Dedifferentiated amniotic fluid mesenchymal stem cell (primary cell): ENCODE results near the gene PPFIA2.

Source experiments
- DNase-seq: peaks from one replicate; pipeline ENCODE4 v3.0.0-alpha.2; 2016; ENCODE audit errors: extremely low spot score

PPFIA2 gene

DNA sequence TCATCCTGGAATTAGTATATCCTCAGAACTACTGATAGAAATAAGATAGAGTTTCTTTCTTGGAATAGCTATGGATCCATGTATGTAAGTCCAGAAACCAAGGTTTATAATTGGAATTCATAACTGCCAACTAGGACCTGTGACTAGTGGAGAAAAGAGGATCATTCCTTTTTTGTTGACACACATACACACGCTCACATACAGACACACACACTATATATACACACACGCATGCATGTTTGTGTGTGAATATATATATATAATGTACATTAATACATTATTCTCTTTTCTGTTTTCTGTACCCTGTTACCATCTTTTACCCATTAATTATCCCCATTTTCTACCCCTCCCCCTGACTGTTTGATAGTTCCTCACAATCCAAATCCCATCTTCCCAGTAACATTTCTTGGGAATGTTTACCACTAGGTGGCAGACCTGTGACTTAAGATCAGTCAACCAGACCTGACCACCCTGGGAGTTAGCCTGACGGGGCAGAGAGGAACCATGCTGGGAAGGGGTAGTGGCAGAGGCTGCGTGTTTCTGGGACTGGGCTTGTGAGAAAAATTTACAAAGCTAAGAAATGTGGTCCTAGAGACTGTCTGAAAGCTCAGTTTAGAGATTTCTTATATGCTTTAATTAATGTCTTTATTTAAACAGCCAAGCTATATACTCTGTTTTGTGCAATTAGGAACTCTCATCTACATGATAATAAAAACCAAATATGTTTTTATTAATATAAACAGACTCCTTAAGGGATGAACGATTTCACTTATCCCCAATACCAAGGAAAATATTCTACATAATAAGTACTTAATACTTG lies 308.0 kb downstream of the PPFIA2 start:
- DNase-seq = peak; percentile 55

DNA sequence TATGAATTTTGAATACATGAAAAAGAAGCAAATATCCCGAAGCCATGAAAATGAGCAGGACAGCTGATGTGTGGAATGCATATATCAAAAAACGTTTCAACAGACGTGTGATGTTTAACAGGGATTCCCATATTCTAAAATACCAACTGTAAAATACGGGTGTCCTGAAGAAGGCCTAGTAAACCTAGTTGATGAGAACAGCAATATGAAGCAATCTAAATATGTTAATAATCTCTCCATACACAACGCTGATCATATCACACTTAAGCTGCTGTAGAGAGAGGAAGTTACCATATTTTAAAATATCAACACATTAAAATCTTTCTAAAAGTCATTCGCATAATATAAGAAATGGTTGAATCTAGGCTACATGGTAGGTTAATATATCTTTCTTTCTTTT lies 317.5 kb downstream of the PPFIA2 start:
- no peak for DNase-seq

DNA sequence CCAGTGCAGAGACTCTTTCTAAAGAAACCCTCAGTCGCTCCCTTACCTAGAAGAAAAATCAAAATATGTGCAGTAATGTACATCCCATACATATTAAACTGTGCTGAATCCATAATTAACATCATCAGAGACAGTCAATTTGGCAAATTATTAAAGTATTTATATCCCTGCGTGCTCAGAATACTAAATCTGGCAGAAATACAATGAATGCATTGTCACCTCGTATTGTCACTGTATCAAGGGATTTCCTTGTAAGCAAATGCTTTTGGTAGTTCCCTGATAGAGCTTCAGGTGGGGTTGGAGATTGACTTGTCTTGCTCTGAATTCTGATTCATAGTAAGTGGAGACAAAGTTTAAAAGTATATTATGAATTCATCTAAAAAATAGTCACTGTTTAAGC lies 319.1 kb downstream of the PPFIA2 start:
- no peak for DNase-seq

GRCh38 chr12:81439344-81439743 lies 319.8 kb downstream of the PPFIA2 start:
- DNase-seq = no peak

DNA sequence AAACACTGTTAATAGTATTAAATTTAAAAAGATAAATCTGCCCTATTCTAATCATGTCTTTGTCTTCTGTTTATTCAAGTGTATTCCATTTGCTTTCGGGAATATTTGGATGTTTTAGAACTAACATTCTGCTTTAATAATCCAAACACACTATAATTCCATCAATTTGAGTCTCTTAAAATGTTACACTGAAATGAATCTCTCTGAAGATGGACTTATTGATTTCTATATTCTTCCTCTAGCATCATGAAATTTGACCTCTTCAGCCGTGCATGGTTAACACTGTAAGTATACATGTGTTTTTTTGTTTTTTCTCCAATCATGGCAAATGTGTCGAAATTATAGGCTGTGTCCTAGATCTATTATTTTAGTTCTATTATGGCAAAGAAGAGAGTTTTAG lies 342.1 kb downstream of the PPFIA2 start:
- no peak for DNase-seq

DNA sequence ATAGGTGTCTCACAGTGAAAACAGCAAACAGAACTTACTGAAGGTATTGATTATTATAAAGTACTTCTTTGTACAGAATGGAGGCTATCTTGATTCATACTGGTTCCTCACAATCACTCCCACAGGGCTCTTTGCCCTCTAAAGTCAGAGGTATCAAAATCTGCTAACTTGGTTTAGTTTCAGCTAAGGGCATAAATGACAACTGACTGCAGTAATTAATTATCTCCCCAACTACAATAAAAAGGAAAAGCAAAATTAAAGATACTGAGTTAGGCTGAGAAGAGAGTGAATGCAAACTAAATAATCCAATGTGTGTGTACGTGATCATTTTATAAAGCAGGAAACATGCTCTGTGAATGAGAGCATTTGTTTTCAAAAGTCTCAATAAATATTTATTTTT lies 342.6 kb downstream of the PPFIA2 start:
- DNase-seq = no peak

GRCh38 chr12:81414441-81414840 lies 344.7 kb downstream of the PPFIA2 start:
- no peak for DNase-seq

GRCh38 chr12:81412940-81413339 lies 346.2 kb downstream of the PPFIA2 start:
- DNase-seq = no peak

DNA sequence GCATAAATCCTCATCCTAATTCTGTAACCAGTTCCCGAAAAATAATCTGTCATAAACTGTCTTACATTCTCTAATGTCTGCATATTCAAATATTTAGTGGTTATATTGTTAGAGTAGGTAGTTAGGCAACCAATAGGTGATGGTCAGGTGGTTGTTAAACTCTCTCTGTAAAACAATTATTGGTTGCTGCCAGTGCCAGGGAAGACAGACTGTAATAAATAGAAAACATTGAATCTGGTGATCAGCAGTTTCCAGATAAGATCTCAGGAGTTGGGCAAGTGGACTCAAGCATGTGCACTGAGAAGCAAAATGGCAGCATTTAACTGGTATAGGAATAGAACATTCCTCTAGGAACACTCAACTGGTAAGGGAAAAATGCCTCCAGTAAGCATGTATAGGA lies 355.8 kb downstream of the PPFIA2 start:
- DNase-seq = no peak

DNA sequence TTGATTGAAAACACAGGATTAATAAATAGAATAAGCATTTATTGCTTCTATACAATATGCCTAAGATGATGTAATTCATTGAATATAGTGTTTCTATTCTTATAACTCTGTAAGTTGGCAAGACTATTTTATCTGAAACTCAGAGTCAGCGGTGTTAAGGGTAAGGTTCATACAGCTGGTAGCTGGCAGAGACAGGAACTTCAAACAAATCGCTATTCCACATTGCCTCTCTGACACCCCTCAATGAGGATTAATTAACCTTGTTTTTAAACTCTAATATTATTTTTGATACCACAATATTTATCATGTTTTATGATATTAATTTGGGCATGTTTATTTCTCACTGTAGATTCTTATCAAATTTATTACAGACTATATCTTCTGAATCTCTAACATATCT lies 357.9 kb downstream of the PPFIA2 start:
- DNase-seq = no peak

- no peak for DNase-seq
Measured at GRCh38 chr12:81400024-81400423, 359.1 kb downstream of the PPFIA2 start.

- no peak for DNase-seq
Measured at GRCh38 chr12:81395431-81395830, 363.7 kb downstream of the PPFIA2 start.

GRCh38 chr12:81389550-81390099 lies 369.5 kb downstream of the PPFIA2 start:
- DNase-seq = no peak

DNA sequence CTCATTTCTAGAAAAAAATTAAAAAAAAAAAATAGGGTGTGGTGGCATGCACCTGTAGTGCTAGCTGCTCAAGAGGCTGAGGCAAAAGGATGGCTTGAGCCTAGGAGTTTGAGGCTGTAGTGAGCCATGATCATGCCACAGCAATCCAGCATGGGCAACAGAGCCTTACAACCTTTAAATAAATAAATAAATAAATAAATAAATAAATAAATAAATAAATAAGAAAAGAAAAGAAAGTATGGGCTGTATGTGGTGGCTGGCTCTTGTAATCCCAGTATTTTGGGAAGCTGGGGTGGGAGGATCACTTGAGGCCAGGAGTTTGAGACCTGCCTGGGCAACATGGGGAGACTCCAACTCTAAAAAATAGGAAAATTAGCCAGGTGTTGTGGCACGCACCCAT lies 373.0 kb downstream of the PPFIA2 start:
- DNase-seq = no peak

GRCh38 chr12:81381951-81382350 lies 377.2 kb downstream of the PPFIA2 start:
- no peak for DNase-seq

GRCh38 chr12:81378601-81379285 lies 380.4 kb downstream of the PPFIA2 start:
- no peak for DNase-seq

GRCh38 chr12:81377771-81378170 lies 381.4 kb downstream of the PPFIA2 start:
- DNase-seq = no peak

DNA sequence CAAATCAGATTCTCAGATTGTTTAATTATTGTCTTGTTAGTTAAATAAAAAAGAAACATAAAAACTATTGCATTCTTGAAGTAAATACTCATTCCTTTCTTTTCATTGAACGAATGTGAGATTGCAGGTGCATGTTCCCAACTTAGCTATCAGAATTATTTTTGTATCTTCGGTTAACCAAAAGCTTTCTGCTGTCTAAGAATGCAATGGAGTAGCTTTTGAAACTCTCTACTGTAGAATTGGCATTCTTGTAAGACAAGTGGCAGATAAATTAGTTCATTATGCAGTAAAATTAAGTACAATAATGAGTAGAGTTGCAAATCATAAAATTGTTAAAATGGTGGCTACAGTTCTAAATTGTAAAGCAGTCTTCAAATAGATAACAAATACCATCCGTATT lies 383.2 kb downstream of the PPFIA2 start:
- no peak for DNase-seq

GRCh38 chr12:81370456-81370855 lies 388.7 kb downstream of the PPFIA2 start:
- no peak for DNase-seq

DNA sequence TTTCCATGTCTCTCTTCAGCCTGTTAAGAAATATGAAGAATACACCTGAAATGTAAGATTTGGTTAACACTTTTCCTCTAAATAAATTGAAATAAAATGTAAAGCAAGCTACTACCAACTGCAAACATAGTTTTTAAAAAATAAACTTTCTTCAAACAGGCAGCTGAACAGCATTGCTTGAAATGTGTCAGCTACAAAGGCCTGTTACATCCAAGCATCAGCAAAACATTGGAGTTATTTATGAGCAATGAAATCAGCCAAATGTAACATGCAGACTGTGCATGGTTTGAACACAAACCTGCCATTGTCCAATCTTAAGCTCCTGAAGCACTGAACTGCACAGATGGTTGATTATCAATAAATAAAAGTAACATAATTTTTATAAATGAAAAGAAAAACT lies 390.0 kb downstream of the PPFIA2 start:
- DNase-seq = no peak

GRCh38 chr12:81365284-81365683 lies 393.9 kb downstream of the PPFIA2 start:
- no peak for DNase-seq

GRCh38 chr12:81360916-81361315 lies 398.2 kb downstream of the PPFIA2 start:
- no peak for DNase-seq

GRCh38 chr12:81359736-81360135 lies 399.4 kb downstream of the PPFIA2 start:
- no peak for DNase-seq
